Measurements from ENCODE around the gene LRRC15. TPM values are rescaled to one million over a fixed set of nuclear protein-coding genes. Genes with fewer than 3 reads are reported as not detected.

The LRRC15 gene
- total and polyA plus RNA-seq, 2 experiments from 2014 or later: 0.05 to 0.14 TPM

- peaks cover 3% of the 10 kb centered on the region; the same call in 1 of the 2 replicates for H3K4me1 ChIP-seq (ENCODE audit: insufficient read depth)
- H2AFZ ChIP-seq: no peak overlapping the region; the same call in 1 of the 2 replicates
- no peaks in the 10 kb centered on the region for H3F3A ChIP-seq (replicated peaks; ENCODE audit: low read depth)
- Mint-ChIP-seq H3K27ac (no peak overlapping the region), H3K27me3 (ENCODE audit: insufficient read depth, low read depth, poor library complexity) (peaks cover 29% of the 10 kb centered on the region), H3K4me1 (peaks cover 23% of the 10 kb centered on the region), H3K4me3 (peak overlapping the region; percentile 55; the same call in 2 of the 3 replicates), H3K9me3 (no peaks in the 10 kb centered on the region), H3K36me3 (ENCODE audit: low read depth) (no peaks in the 10 kb centered on the region)
- DNase-seq (ENCODE audit: low spot score): no peak
- H3K79me2 ChIP-seq (replicated peaks; ENCODE audit: insufficient read depth): no peaks in the 10 kb centered on the region
- H3K9me2 ChIP-seq (ENCODE audit: insufficient read depth): no peaks in the 10 kb centered on the region
- H3K27me3 ChIP-seq (ENCODE audit: insufficient read depth): peaks cover 24% of the 10 kb centered on the region
- H3K4me2 ChIP-seq: peak overlapping the region; percentile 81; the same call in 1 of the 2 replicates
- H3K36me3 ChIP-seq (ENCODE audit: insufficient read depth): no peaks in the 10 kb centered on the region
- no peak for ATAC-seq
- TF ChIP-seq ZNF114 (CRISPR knock-in tag; IDR thresholded peaks at IDR 0.05): no peak
- no peak for TF ChIP-seq POLR2AphosphoS5 (IDR thresholded peaks at IDR 0.05; ENCODE audit: low read depth)
- TF ChIP-seq, protein P1, sequence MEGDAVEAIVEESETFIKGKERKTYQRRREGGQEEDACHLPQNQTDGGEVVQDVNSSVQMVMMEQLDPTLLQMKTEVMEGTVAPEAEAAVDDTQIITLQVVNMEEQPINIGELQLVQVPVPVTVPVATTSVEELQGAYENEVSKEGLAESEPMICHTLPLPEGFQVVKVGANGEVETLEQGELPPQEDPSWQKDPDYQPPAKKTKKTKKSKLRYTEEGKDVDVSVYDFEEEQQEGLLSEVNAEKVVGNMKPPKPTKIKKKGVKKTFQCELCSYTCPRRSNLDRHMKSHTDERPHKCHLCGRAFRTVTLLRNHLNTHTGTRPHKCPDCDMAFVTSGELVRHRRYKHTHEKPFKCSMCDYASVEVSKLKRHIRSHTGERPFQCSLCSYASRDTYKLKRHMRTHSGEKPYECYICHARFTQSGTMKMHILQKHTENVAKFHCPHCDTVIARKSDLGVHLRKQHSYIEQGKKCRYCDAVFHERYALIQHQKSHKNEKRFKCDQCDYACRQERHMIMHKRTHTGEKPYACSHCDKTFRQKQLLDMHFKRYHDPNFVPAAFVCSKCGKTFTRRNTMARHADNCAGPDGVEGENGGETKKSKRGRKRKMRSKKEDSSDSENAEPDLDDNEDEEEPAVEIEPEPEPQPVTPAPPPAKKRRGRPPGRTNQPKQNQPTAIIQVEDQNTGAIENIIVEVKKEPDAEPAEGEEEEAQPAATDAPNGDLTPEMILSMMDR (conservative IDR thresholded peaks at IDR 0.05; ENCODE audit: low read depth in 2 of 2): no peak
- no peak for TF ChIP-seq JUNB (IDR thresholded peaks at IDR 0.05; ENCODE audit: unreplicated experiment)
- TF ChIP-seq, protein P2, sequence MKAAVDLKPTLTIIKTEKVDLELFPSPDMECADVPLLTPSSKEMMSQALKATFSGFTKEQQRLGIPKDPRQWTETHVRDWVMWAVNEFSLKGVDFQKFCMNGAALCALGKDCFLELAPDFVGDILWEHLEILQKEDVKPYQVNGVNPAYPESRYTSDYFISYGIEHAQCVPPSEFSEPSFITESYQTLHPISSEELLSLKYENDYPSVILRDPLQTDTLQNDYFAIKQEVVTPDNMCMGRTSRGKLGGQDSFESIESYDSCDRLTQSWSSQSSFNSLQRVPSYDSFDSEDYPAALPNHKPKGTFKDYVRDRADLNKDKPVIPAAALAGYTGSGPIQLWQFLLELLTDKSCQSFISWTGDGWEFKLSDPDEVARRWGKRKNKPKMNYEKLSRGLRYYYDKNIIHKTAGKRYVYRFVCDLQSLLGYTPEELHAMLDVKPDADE (IDR thresholded peaks at IDR 0.05): no peak
- TF ChIP-seq REST (IDR thresholded peaks at IDR 0.05; ENCODE audit: unreplicated experiment): no peak
- TF ChIP-seq STAT1 (IDR thresholded peaks at IDR 0.05; ENCODE audit: unreplicated experiment): no peak
- no peak for TF ChIP-seq NANOG (IDR thresholded peaks at IDR 0.05; ENCODE audit: borderline replicate concordance)
- no peak for TF ChIP-seq EZH2phosphoT487 (IDR thresholded peaks at IDR 0.05; ENCODE audit: unreplicated experiment)
- no peak for TF ChIP-seq CREB1 (CRISPR knock-in tag; IDR thresholded peaks at IDR 0.05; ENCODE audit: low read depth)
- no peak for TF ChIP-seq EZH2 (IDR thresholded peaks at IDR 0.05; ENCODE audit: low read depth, unreplicated experiment)
- TF ChIP-seq, protein P3, sequence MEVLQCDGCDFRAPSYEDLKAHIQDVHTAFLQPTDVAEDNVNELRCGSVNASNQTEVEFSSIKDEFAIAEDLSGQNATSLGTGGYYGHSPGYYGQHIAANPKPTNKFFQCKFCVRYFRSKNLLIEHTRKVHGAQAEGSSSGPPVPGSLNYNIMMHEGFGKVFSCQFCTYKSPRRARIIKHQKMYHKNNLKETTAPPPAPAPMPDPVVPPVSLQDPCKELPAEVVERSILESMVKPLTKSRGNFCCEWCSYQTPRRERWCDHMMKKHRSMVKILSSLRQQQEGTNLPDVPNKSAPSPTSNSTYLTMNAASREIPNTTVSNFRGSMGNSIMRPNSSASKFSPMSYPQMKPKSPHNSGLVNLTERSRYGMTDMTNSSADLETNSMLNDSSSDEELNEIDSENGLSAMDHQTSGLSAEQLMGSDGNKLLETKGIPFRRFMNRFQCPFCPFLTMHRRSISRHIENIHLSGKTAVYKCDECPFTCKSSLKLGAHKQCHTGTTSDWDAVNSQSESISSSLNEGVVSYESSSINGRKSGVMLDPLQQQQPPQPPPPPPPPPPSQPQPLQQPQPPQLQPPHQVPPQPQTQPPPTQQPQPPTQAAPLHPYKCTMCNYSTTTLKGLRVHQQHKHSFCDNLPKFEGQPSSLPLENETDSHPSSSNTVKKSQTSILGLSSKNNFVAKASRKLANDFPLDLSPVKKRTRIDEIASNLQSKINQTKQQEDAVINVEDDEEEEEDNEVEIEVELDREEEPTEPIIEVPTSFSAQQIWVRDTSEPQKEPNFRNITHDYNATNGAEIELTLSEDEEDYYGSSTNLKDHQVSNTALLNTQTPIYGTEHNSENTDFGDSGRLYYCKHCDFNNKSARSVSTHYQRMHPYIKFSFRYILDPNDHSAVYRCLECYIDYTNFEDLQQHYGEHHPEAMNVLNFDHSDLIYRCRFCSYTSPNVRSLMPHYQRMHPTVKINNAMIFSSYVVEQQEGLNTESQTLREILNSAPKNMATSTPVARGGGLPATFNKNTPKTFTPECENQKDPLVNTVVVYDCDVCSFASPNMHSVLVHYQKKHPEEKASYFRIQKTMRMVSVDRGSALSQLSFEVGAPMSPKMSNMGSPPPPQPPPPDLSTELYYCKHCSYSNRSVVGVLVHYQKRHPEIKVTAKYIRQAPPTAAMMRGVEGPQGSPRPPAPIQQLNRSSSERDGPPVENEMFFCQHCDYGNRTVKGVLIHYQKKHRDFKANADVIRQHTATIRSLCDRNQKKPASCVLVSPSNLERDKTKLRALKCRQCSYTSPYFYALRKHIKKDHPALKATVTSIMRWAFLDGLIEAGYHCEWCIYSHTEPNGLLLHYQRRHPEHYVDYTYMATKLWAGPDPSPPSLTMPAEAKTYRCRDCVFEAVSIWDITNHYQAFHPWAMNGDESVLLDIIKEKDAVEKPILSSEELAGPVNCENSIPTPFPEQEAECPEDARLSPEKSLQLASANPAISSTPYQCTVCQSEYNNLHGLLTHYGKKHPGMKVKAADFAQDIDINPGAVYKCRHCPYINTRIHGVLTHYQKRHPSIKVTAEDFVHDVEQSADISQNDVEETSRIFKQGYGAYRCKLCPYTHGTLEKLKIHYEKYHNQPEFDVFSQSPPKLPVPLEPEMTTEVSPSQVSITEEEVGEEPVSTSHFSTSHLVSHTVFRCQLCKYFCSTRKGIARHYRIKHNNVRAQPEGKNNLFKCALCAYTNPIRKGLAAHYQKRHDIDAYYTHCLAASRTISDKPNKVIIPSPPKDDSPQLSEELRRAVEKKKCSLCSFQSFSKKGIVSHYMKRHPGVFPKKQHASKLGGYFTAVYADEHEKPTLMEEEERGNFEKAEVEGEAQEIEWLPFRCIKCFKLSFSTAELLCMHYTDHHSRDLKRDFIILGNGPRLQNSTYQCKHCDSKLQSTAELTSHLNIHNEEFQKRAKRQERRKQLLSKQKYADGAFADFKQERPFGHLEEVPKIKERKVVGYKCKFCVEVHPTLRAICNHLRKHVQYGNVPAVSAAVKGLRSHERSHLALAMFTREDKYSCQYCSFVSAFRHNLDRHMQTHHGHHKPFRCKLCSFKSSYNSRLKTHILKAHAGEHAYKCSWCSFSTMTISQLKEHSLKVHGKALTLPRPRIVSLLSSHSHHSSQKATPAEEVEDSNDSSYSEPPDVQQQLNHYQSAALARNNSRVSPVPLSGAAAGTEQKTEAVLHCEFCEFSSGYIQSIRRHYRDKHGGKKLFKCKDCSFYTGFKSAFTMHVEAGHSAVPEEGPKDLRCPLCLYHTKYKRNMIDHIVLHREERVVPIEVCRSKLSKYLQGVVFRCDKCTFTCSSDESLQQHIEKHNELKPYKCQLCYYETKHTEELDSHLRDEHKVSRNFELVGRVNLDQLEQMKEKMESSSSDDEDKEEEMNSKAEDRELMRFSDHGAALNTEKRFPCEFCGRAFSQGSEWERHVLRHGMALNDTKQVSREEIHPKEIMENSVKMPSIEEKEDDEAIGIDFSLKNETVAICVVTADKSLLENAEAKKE (CRISPR knock-in tag; IDR thresholded peaks at IDR 0.05): no peak
- TF ChIP-seq ZNF331 (CRISPR knock-in tag; IDR thresholded peaks at IDR 0.05; ENCODE audit: low read depth): no peak
- H4K20me1 ChIP-seq (replicated peaks; ENCODE audit: insufficient read depth): no peaks in the 10 kb centered on the region
- no peak overlapping the region for H3K27ac ChIP-seq (ENCODE audit: low read depth)
- H3K4me3 ChIP-seq: peak overlapping the region; percentile 59
These were observed 35.6 kb downstream of the LRRC15 start for GRCh38 chr3:194333981-194334320.
